GM18951 (cell line): Measurements from ENCODE around the gene ZBTB49.
A peak's percentile ranks its signal among the peaks of the same experiment; 100 is the strongest.
"Not testable (repeated sequence)": the region's sequence is repeated elsewhere in the genome, so short reads cannot be mapped to it uniquely, and the experiment has no call there.

ENCODE experiments used
- POLR2A ChIP-seq: IDR thresholded peaks from 4 replicates; pipeline ENCODE4 v1.6.1; 2011; ENCODE audit warnings: mild to moderate bottlenecking; ENCODE audit not compliant: insufficient read length, insufficient read depth; ENCODE audit errors: extremely low read depth
- in situ Hi-C: fragments of 300-500 bp; cut with MboI; formaldehyde crosslinking; loops from one replicate; pipeline ENCODE4 v1.12.0; 2022; ENCODE audit warnings: low sequenced_read_pairs, mixed read lengths, inconsistent platforms; ENCODE audit not compliant: unreplicated experiment

The ZBTB49 gene

GRCh38 chr4:4289941-4290850 lies at the start of gene ZBTB49, which contains the start of gene LYAR:
Gene ZBTB49 (plus strand): TSS chr4:4290251. CDS start chr4:4299946, 9,695 bp downstream.
Gene LYAR (minus strand): TSS chr4:4290154. CDS start chr4:4283742, 6,412 bp downstream.
- peak; percentile 93 for TF ChIP-seq POLR2A
- in situ Hi-C loops: no loop called here

DNA sequence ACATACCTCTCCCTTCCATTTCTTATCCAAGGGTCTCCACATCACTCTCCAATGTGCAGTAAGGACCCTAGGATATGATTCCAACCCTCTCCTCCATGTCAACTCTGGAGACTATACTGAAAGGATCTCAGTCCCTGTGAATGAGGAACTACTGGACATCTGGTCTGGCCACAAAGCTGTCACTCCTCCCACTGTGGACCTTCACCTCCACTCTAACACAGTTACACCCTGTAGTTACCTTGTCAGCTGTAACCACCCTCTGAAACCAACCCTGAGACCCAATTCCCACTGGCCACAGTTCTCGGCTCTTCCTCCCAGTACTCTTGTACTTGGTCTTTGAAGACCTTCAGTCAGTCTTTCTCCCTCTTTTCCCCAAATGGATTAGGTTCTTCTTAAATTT lies 44.9 kb upstream of the ZBTB49 start:
- in situ Hi-C loops: no loop called here
- no peak for TF ChIP-seq POLR2A

- in situ Hi-C loops: no loop called here
- TF ChIP-seq POLR2A: no peak
These were observed 42.4 kb upstream of the ZBTB49 start for GRCh38 chr4:4247696-4248028.

GRCh38 chr4:4248029-4248884 lies 41.8 kb upstream of the ZBTB49 start, which contains the start of gene TMEM128:
Gene TMEM128 (minus strand): TSS chr4:4248223. CDS start chr4:4248202, 21 bp downstream.
- TF ChIP-seq POLR2A: peak; percentile 94
- in situ Hi-C loops: no loop called here

DNA sequence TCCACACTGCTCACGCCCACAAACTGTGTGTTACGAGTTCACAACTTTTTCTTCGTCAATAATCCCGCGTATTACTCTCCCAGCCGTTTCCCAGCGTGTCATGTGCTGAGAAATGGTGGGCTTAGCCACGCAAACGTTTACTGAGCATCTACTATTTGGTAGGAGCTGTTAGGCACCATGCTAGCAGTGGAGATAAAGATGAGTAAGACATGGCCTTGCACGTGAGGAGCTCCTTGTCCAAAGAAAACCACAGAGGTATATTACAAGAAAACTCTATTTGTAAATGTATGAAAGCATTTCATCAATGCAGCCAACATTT lies 41.2 kb upstream of the ZBTB49 start:
- in situ Hi-C loops: no loop called here
- no peak for TF ChIP-seq POLR2A

DNA sequence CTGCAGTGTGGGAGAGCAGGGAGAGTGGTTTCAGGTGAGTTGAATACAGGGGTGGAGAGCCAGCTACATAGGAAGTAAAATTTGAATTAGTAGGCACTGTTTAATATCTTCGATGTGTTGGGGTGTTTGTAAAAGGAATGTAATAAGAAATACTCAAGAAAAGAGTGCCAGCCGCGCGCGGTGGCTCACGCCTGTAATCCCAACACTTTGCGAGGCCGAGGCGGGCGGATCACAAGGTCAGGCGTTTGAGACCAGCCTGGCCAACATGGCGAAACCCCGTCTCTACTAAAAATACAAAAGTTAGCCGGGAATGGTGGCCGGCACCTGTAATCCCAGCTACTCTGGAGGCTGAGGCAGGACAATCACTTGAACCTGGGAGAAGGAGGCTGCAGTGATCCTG lies 40.7 kb upstream of the ZBTB49 start:
- in situ Hi-C loops: not testable (repeated sequence)

DNA sequence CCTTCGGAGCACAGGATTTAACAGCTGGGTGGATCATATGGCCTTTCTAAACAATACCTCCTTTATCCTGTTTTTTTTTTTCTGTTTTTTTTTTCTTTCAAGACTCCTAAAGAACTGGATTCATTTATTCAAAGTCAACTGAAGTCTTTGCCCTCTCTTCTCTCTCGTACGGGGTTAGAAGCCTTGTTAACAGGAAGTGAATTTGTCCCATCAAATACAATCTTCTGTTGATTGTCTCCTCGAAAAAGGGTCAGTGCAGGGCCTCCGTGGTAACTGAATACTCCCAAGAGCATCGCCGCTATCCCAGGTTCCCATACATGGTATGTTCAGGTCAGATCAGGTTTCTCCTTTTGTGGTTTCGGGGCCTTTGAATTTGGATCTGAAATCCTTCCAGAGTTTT lies 40.2 kb upstream of the ZBTB49 start:
- in situ Hi-C loops: loop anchor here (10.0 kb wide), 1 partner anchor 85 kb away; no protein-coding TSS in a partner anchor
- TF ChIP-seq POLR2A: no peak

- no peak for TF ChIP-seq POLR2A
- in situ Hi-C loops: loop anchor here (10.0 kb wide), 1 partner anchor 81 kb away; no protein-coding TSS in a partner anchor
These were observed 35.9 kb upstream of the ZBTB49 start for GRCh38 chr4:4254199-4254598.

GRCh38 chr4:4254666-4255065 lies 35.4 kb upstream of the ZBTB49 start:
- in situ Hi-C loops: loop anchor here (10.0 kb wide), 1 partner anchor 80 kb away; no protein-coding TSS in a partner anchor
- no peak for TF ChIP-seq POLR2A

DNA sequence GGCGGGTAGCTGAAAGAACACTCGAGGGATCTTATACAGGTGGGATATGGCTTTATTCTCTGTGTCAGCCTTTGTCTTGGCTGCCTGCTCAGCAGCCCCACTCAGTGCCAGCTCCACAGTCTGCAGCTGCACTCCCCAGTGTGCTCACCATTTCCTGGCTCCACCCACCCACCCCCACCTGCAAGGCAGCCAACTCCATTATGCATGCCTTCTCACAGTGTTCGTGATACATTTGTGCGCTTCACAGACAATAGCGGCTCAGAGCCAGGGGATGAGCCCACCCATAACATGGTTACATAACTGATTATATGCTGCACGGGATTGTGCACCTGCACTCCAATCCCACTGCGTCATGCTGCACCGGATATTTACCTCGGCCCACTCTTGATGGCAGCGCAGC lies 33.3 kb upstream of the ZBTB49 start:
- in situ Hi-C loops: loop anchor here (10.0 kb wide), 1 partner anchor 78 kb away; no protein-coding TSS in a partner anchor
- TF ChIP-seq POLR2A: no peak

DNA sequence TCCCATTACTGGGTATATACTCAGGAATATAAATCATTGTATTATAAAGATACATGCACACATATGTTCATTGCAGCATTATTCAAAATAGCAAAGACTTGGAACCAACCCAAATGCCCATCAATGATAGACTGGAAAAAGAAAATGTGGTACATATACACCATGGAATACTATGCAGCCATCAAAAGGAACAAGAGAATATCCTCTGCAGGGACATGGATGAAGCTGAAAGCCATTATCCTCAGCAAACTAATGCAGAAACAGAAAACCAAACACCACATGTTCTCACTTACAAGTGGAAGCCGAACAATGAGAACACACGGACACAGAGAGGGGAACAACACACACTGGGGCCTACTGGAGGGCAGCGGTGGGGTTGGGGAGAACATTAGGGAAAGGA lies 32.3 kb upstream of the ZBTB49 start:
- in situ Hi-C loops: loop anchor here (10.0 kb wide), 1 partner anchor 77 kb away; no protein-coding TSS in a partner anchor

DNA sequence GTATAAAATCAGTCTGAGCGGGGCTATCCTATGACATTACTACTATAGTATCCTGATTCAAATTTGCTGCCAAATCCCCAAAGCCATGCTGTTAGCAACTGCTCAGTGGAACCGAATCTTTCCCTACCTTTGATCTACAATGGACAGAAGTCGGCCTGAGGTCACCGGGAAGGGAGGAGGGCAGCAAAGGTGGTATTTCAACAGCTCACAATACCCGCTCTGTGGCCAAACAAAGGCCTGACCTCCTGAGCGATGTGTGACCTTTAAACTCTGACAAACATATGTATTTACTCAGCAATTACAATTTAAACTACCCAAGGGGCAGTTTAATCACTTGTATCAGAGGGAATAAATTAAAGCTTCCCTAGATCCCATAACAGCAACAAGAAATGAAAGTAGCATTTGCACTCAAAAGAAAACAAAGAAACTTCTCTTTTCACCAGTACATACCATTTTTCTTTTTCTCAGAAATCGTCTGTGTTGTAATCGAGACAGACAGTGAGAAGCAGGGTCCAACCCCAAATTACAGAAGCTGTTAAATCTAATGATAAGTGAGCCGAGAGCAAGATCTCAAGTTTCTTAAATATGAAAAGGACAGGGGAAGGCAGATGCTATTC lies 30.5 kb upstream of the ZBTB49 start:
- TF ChIP-seq POLR2A: no peak
- in situ Hi-C loops: loop anchor here (10.0 kb wide), 1 partner anchor 75 kb away; no protein-coding TSS in a partner anchor

DNA sequence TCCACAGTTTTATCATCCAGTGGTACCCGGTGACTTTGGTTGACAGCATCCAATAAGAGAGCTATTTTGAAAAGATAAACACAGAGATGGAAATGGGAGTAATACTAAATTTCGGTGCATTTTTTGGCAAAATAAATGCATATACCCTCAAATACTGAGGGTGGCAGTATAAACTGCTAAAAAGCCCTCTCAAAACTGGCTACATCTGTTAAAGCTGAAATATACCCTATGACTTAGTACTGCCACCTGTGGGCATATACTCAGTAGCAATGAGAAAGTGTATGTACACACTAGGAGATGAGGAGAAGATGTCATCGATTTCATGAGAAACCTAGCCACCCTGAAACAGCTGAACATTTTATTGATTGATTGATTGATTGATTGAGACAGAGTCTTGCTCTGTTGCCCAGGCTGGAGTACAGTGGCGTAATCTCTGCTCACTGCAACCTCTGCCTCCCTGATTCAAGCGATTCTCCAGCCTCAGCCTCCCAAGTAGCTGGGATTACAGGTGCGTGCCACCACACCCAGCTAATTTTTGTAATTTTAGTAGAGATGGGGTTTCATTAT lies 29.8 kb upstream of the ZBTB49 start:
- in situ Hi-C loops: no loop called here
- TF ChIP-seq POLR2A: no peak
